ENCODE results near the gene CDIPT. TPM values are rescaled to one million over a fixed set of nuclear protein-coding genes. Genes with fewer than 3 reads are reported as not detected.

Gene CDIPT
- total and polyA plus RNA-seq, 5 donors from 2014 or later = 47.7 to 122 (median 106) TPM

GRCh38 chr16:29868396-29869009 is 5.5 kb upstream of the CDIPT start:
- no peaks in the 10 kb centered on the region for H3K36me3 Mint-ChIP-seq
- peaks cover 5% of the 10 kb centered on the region for H3K4me1 ChIP-seq (ENCODE audit: control insufficient read depth, insufficient read depth, low read length, poor library complexity, severe bottlenecking)
- ATAC-seq (ENCODE audit: low read depth in 2 of 2) = no peak

GRCh38 chr16:29864205-29864604 is 1.2 kb upstream of the CDIPT start:
- peaks cover 9% of the 10 kb centered on the region for H3K27me3 Mint-ChIP-seq
- ATAC-seq (ENCODE audit: low read depth in 2 of 2) = no peak
- Histone ChIP-seq H3K36me3 (ENCODE audit: control insufficient read depth, insufficient read depth, low read length) (peaks cover 15% of the 10 kb centered on the region), H3K27ac (ENCODE audit: insufficient read depth, low read length, poor library complexity, severe bottlenecking) (no peak overlapping the region), H3K4me1 (ENCODE audit: control insufficient read depth, insufficient read depth, low read length, poor library complexity, severe bottlenecking) (peaks cover 27% of the 10 kb centered on the region), H3K9me3 (ENCODE audit: control insufficient read depth in 2 of 2, low read length in 2 of 2) (no peaks in the 10 kb centered on the region), H3K27me3 (ENCODE audit: control insufficient read depth, insufficient read depth, low read length) (no peaks in the 10 kb centered on the region), H3K4me3 (ENCODE audit: low read depth, low read length) (no peak overlapping the region)
- H3K4me1 Mint-ChIP-seq = peaks cover 0 to 36% (median 16%) of the 10 kb centered on the region in 4 donors
- no peak overlapping the region for H3K4me3 Mint-ChIP-seq
- H3K36me3 Mint-ChIP-seq = peaks cover 11% of the 10 kb centered on the region
- no peak for DNase-seq
- H3K9me3 Mint-ChIP-seq = no peaks in the 10 kb centered on the region
- no peak overlapping the region for H3K27ac Mint-ChIP-seq

More at GRCh38 chr16:29868396-29869009, 5.5 kb upstream of the CDIPT start:
- DNase-seq = no peak
- H3K27ac ChIP-seq (ENCODE audit: insufficient read depth, low read length, poor library complexity, severe bottlenecking) = no peak overlapping the region
- H3K4me3 ChIP-seq (ENCODE audit: low read depth, low read length) = no peak overlapping the region
- Mint-ChIP-seq H3K27ac (no peak overlapping the region), H3K4me1 (peaks cover 0 to 3% (median 2%) of the 10 kb centered on the region in 4 donors), H3K4me3 (no peak overlapping the region), H3K9me3 (no peaks in the 10 kb centered on the region), H3K27me3 (peaks cover 7% of the 10 kb centered on the region)
- H3K27me3 ChIP-seq (ENCODE audit: control insufficient read depth, insufficient read depth, low read length) = no peaks in the 10 kb centered on the region
- H3K9me3 ChIP-seq (ENCODE audit: control insufficient read depth in 2 of 2, low read length in 2 of 2) = no peaks in the 10 kb centered on the region
- H3K36me3 ChIP-seq (ENCODE audit: control insufficient read depth, insufficient read depth, low read length) = no peaks in the 10 kb centered on the region

- Histone ChIP-seq H3K27ac (ENCODE audit: insufficient read depth, low read length, poor library complexity, severe bottlenecking) (peak overlapping the region; percentile 82), H3K4me3 (ENCODE audit: low read depth, low read length) (peak overlapping the region; percentile 90), H3K4me1 (ENCODE audit: control insufficient read depth, insufficient read depth, low read length, poor library complexity, severe bottlenecking) (peaks cover 27% of the 10 kb centered on the region), H3K9me3 (ENCODE audit: control insufficient read depth in 2 of 2, low read length in 2 of 2) (no peaks in the 10 kb centered on the region), H3K27me3 (ENCODE audit: control insufficient read depth, insufficient read depth, low read length) (no peaks in the 10 kb centered on the region), H3K36me3 (ENCODE audit: control insufficient read depth, insufficient read depth, low read length) (peaks cover 21% of the 10 kb centered on the region)
- H3K4me3 Mint-ChIP-seq = peak overlapping the region; percentile 86 to 99 (median 97)
- peak overlapping the region; percentile 98 to 99 (median 98) for H3K27ac Mint-ChIP-seq
- ATAC-seq (ENCODE audit: low read depth in 2 of 2) = no peak
- peaks cover 0 to 37% (median 16%) of the 10 kb centered on the region in 4 donors for H3K4me1 Mint-ChIP-seq
- peaks cover 15% of the 10 kb centered on the region for H3K36me3 Mint-ChIP-seq
- H3K27me3 Mint-ChIP-seq = peaks cover 9% of the 10 kb centered on the region
- DNase-seq = no peak
- no peaks in the 10 kb centered on the region for H3K9me3 Mint-ChIP-seq
Measured at GRCh38 chr16:29863669-29863984, 601 bp upstream of the CDIPT start.

- H3K4me3 Mint-ChIP-seq = peak overlapping the region; percentile 86 to 99 (median 97)
- ATAC-seq (ENCODE audit: low read depth in 2 of 2) (no peak), DNase-seq (no peak)
- peaks cover 5 to 39% (median 15%) of the 10 kb centered on the region in 4 donors for H3K4me1 Mint-ChIP-seq
- Histone ChIP-seq H3K4me3 (ENCODE audit: low read depth, low read length) (peak overlapping the region; percentile 72), H3K27ac (ENCODE audit: insufficient read depth, low read length, poor library complexity, severe bottlenecking) (peak overlapping the region; percentile 82), H3K9me3 (ENCODE audit: control insufficient read depth in 2 of 2, low read length in 2 of 2) (no peaks in the 10 kb centered on the region), H3K27me3 (ENCODE audit: control insufficient read depth, insufficient read depth, low read length) (no peaks in the 10 kb centered on the region), H3K4me1 (ENCODE audit: control insufficient read depth, insufficient read depth, low read length, poor library complexity, severe bottlenecking) (peaks cover 27% of the 10 kb centered on the region), H3K36me3 (ENCODE audit: control insufficient read depth, insufficient read depth, low read length) (peaks cover 25% of the 10 kb centered on the region)
- H3K27ac Mint-ChIP-seq = peak overlapping the region; percentile 94 to 98 (median 95)
- H3K27me3 Mint-ChIP-seq = peaks cover 9% of the 10 kb centered on the region
- H3K9me3 Mint-ChIP-seq = no peaks in the 10 kb centered on the region
- H3K36me3 Mint-ChIP-seq = peaks cover 18% of the 10 kb centered on the region
Measured at GRCh38 chr16:29862383-29862883, 593 bp downstream of the CDIPT start.

DNA sequence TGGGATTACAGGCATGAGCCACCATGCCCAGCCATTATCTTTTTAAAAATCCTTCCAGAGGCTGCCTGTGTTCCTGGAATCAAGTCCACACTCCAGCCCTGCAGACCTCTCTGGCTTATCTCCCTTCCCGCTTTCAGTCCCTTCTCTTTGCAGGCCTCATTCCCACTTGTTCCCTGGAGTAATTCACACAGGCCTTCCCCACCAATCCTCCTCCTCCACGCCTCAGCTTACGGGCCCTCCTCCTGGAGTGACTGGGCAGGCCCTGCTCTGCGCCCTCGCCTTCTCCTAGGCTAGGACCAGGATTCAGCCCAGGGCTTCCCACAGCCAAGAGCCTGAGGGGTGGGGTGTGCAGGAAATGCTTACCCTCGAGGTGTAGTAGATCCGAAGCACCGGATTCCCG is 2.8 kb downstream of the CDIPT start:
- ATAC-seq (ENCODE audit: low read depth in 2 of 2) = no peak
- Mint-ChIP-seq H3K9me3 (no peaks in the 10 kb centered on the region), H3K27ac (peak overlapping the region in 2 of 3 donors; percentile 48 to 65), H3K4me3 (peak overlapping the region in 3 of 4 donors; percentile 86 to 98 (median 96)), H3K27me3 (peaks cover 9% of the 10 kb centered on the region), H3K4me1 (peaks cover 5 to 39% (median 16%) of the 10 kb centered on the region in 4 donors), H3K36me3 (peaks cover 23% of the 10 kb centered on the region)
- H3K4me3 ChIP-seq (ENCODE audit: low read depth, low read length) = no peak overlapping the region
- no peaks in the 10 kb centered on the region for H3K27me3 ChIP-seq (ENCODE audit: control insufficient read depth, insufficient read depth, low read length)
- DNase-seq = no peak
- no peak overlapping the region for H3K27ac ChIP-seq (ENCODE audit: insufficient read depth, low read length, poor library complexity, severe bottlenecking)
- peaks cover 25% of the 10 kb centered on the region for H3K36me3 ChIP-seq (ENCODE audit: control insufficient read depth, insufficient read depth, low read length)
- H3K4me1 ChIP-seq (ENCODE audit: control insufficient read depth, insufficient read depth, low read length, poor library complexity, severe bottlenecking) = peaks cover 27% of the 10 kb centered on the region
- H3K9me3 ChIP-seq (ENCODE audit: control insufficient read depth in 2 of 2, low read length in 2 of 2) = no peaks in the 10 kb centered on the region

- H3K27ac Mint-ChIP-seq = no peak overlapping the region
- peak overlapping the region in 3 of 4 donors; percentile 21 to 64 (median 61) for H3K4me3 Mint-ChIP-seq
Measured at GRCh38 chr16:29858974-29859373, 4.1 kb downstream of the CDIPT start.

DNA sequence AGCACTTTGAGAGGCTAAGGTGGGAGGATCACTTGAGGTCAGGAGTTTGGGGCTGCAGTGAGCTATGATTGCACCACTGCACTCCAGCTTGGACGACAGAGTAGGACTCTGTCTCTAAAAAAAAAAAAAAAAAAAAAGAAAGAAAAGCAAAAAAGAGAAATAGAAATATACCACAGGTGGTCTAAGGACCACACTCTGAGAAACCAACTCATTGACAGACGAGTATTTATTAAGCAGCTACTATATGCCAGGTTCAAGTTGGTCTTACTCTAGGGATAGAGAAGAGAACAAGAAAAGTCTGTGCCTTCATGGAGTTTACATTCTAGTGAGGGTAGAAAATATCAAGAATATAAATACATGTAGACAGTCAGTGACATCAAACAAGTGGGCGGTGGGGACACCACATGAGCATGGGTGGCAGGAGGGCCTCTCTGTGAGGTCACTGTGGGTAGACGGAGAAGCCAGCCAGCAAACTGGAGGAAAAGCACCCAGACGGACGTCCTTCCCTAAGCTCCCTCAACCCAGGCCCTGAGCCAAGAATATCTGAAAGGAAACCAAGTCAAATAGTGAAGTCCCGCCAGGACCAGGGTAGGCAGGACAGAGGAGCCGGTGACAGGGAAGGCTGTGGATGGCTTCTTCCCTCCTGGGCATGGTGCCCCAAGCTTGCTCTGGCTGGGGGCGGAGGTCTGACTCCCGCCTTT is 4.7 kb downstream of the CDIPT start:
- H3K27me3 Mint-ChIP-seq = no peaks in the 10 kb centered on the region
- Histone ChIP-seq H3K27me3 (ENCODE audit: control insufficient read depth, insufficient read depth, low read length) (no peaks in the 10 kb centered on the region), H3K27ac (ENCODE audit: insufficient read depth, low read length, poor library complexity, severe bottlenecking) (no peak overlapping the region), H3K36me3 (ENCODE audit: control insufficient read depth, insufficient read depth, low read length) (peaks cover 25% of the 10 kb centered on the region), H3K4me1 (ENCODE audit: control insufficient read depth, insufficient read depth, low read length, poor library complexity, severe bottlenecking) (peaks cover 21% of the 10 kb centered on the region), H3K4me3 (ENCODE audit: low read depth, low read length) (no peak overlapping the region), H3K9me3 (ENCODE audit: control insufficient read depth in 2 of 2, low read length in 2 of 2) (no peaks in the 10 kb centered on the region)
- peak overlapping the region in 2 of 4 donors; percentile 26 to 52 for H3K4me3 Mint-ChIP-seq
- H3K36me3 Mint-ChIP-seq = peaks cover 23% of the 10 kb centered on the region
- H3K27ac Mint-ChIP-seq = no peak overlapping the region
- H3K4me1 Mint-ChIP-seq = peaks cover 5 to 34% (median 14%) of the 10 kb centered on the region in 4 donors
- DNase-seq = no peak
- ATAC-seq (ENCODE audit: low read depth in 2 of 2) = no peak
- no peaks in the 10 kb centered on the region for H3K9me3 Mint-ChIP-seq

More at GRCh38 chr16:29858974-29859373, 4.1 kb downstream of the CDIPT start:
- peaks cover 25% of the 10 kb centered on the region for H3K36me3 ChIP-seq (ENCODE audit: control insufficient read depth, insufficient read depth, low read length)
- Mint-ChIP-seq H3K9me3 (no peaks in the 10 kb centered on the region), H3K27me3 (peaks cover 4% of the 10 kb centered on the region), H3K4me1 (peaks cover 5 to 39% (median 16%) of the 10 kb centered on the region in 4 donors), H3K36me3 (peaks cover 23% of the 10 kb centered on the region)
- H3K9me3 ChIP-seq (ENCODE audit: control insufficient read depth in 2 of 2, low read length in 2 of 2) = no peaks in the 10 kb centered on the region
- ATAC-seq (ENCODE audit: low read depth in 2 of 2) (no peak), DNase-seq (no peak)
- H3K27me3 ChIP-seq (ENCODE audit: control insufficient read depth, insufficient read depth, low read length) = no peaks in the 10 kb centered on the region
- peaks cover 27% of the 10 kb centered on the region for H3K4me1 ChIP-seq (ENCODE audit: control insufficient read depth, insufficient read depth, low read length, poor library complexity, severe bottlenecking)
- no peak overlapping the region for H3K4me3 ChIP-seq (ENCODE audit: low read depth, low read length)
- H3K27ac ChIP-seq (ENCODE audit: insufficient read depth, low read length, poor library complexity, severe bottlenecking) = no peak overlapping the region

Data from CD4-positive, CD25-positive, alpha-beta regulatory T cell (primary cell).